Measurements from ENCODE around the gene TMEM263.
A peak's percentile ranks its signal among the peaks of the same experiment; 100 is the strongest.

Gene TMEM263

DNA sequence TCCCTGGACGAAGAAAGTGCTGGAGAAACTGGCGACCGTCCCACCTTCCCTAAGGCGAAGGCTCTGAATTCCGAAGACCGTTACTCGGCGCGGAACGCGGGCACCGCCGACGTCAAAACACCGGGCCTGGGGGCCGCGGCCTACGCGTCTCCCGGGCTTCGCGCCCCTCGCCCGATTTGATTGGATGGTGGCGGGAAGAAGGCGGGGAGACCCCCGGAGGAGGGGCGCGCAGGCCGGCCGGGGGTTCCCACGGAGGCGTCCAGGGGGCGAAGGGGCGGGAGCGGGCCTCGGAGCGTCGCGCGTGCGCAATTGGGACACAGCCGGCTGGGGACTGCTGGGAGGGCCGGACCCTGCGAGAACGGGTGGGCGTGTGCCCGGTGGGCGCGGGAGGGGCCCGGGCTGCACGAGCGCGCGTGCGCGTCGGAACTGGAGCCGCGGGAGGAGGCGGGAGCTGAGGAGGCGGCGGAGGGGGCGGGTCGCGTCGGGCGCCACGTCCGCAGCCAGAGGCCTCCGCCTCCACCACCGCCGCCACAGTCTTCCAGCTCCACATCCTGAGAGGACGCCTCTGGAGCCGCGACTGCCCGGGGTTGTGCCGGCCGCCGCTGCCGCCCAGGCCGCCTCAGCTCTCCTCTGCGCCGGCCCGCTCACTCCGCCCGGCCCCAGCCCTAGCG lies at the start of gene TMEM263:
TSS of gene TMEM263 (plus strand) at position 531 of the 671 bp plus-strand sequence. CDS start 11,210 bp downstream, outside the sequence.
- Histone ChIP-seq H3K27me3 (ENCODE audit: control insufficient read depth, insufficient read depth, low read length) (peaks cover 6% of the 10 kb centered on the region; the same call in 1 of the 2 replicates), H3K27ac (ENCODE audit: low read depth, low read length) (peak within 1 kb of the TSS; percentile 95)

GRCh38 chr12:106906715-106907114 lies 49.0 kb upstream of the TMEM263 start:
- no peaks in the 10 kb centered on the region for H3K4me1 ChIP-seq (ENCODE audit: control insufficient read depth, insufficient read depth, low read length)
- H3K9ac ChIP-seq (ENCODE audit: low read depth, low read length) = no peak overlapping the region
- H3K27me3 ChIP-seq (ENCODE audit: control insufficient read depth, insufficient read depth, low read length) = peaks cover 22% of the 10 kb centered on the region
- H3K4me3 ChIP-seq (ENCODE audit: low read depth, low read length) = no peak overlapping the region
- no peak overlapping the region for H3K27ac ChIP-seq (ENCODE audit: low read depth, low read length)
- H3K9me3 ChIP-seq (ENCODE audit: control insufficient read depth, insufficient read depth, low read length) = no peaks in the 10 kb centered on the region
- no peaks in the 10 kb centered on the region for H3K36me3 ChIP-seq (ENCODE audit: control insufficient read depth, insufficient read depth, low read length)

More for the DNA sequence above, at the start of gene TMEM263:
- no peaks in the 10 kb centered on the region for H3K9me3 ChIP-seq (ENCODE audit: control insufficient read depth, insufficient read depth, low read length)
- 0 out of 2 replicates have a peak, but pooled peaks cover 3% of the 10 kb centered on the region for H3K36me3 ChIP-seq (ENCODE audit: control insufficient read depth, insufficient read depth, low read length)
- H3K9ac ChIP-seq (ENCODE audit: low read depth, low read length) = peak within 1 kb of the TSS; percentile 90
- peak within 1 kb of the TSS; percentile 92 for H3K4me3 ChIP-seq (ENCODE audit: low read depth, low read length)
- peaks cover 6% of the 10 kb centered on the region; the same call in 1 of the 2 replicates for H3K4me1 ChIP-seq (ENCODE audit: control insufficient read depth, insufficient read depth, low read length)

DNA sequence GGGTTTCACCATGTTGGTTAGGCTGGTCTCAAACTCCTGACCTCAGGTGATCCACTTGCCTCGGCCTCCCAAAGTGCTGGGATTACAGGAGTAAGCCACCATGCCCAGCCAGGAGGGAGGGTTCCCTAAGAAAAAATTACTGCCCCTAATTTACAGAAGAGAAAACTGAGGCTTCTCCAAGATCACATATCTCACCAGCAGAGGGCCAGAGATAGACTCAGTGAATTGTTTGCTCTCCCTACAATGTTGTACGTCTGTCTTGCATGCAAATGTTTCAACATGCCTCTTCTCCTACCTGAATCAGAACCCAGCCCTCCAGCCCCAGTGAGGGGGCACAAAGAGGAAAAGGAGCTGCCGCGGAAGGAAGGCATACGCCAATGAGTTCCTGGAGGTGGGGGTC lies 48.3 kb upstream of the TMEM263 start:
- Histone ChIP-seq H3K9me3 (ENCODE audit: control insufficient read depth, insufficient read depth, low read length) (no peaks in the 10 kb centered on the region), H3K27me3 (ENCODE audit: control insufficient read depth, insufficient read depth, low read length) (peaks cover 15% of the 10 kb centered on the region), H3K4me1 (ENCODE audit: control insufficient read depth, insufficient read depth, low read length) (no peaks in the 10 kb centered on the region), H3K27ac (ENCODE audit: low read depth, low read length) (no peak overlapping the region), H3K9ac (ENCODE audit: low read depth, low read length) (no peak overlapping the region), H3K4me3 (ENCODE audit: low read depth, low read length) (no peak overlapping the region), H3K36me3 (ENCODE audit: control insufficient read depth, insufficient read depth, low read length) (no peaks in the 10 kb centered on the region)

GRCh38 chr12:106907846-106908245 lies 47.9 kb upstream of the TMEM263 start:
- Histone ChIP-seq H3K4me3 (ENCODE audit: low read depth, low read length) (no peak overlapping the region), H3K9me3 (ENCODE audit: control insufficient read depth, insufficient read depth, low read length) (no peaks in the 10 kb centered on the region), H3K4me1 (ENCODE audit: control insufficient read depth, insufficient read depth, low read length) (no peaks in the 10 kb centered on the region), H3K27ac (ENCODE audit: low read depth, low read length) (no peak overlapping the region), H3K27me3 (ENCODE audit: control insufficient read depth, insufficient read depth, low read length) (peaks cover 11% of the 10 kb centered on the region), H3K9ac (ENCODE audit: low read depth, low read length) (no peak overlapping the region), H3K36me3 (ENCODE audit: control insufficient read depth, insufficient read depth, low read length) (no peaks in the 10 kb centered on the region)

DNA sequence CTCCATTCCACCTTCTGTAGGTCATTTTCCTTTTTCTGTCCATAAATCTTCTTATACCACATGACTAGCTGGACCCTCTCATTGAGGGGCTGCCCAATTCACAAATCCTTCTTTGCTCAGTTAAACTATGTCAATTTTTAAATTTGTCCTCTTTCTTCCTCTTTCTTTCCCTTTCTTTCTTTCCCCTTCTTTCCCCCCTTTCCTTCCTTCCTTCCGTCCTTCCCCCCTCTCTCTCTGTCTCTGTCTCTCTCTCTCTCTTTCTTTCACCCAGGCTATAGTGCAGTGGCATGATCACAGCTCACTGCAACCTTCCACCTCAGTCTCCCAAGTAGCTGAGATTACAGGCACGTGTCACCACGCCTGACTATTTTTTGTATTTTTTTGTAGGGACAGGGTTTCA lies 47.1 kb upstream of the TMEM263 start:
- H3K4me3 ChIP-seq (ENCODE audit: low read depth, low read length) = no peak overlapping the region
- H3K36me3 ChIP-seq (ENCODE audit: control insufficient read depth, insufficient read depth, low read length) = no peaks in the 10 kb centered on the region
- H3K4me1 ChIP-seq (ENCODE audit: control insufficient read depth, insufficient read depth, low read length) = no peaks in the 10 kb centered on the region
- no peak overlapping the region for H3K27ac ChIP-seq (ENCODE audit: low read depth, low read length)
- no peak overlapping the region for H3K9ac ChIP-seq (ENCODE audit: low read depth, low read length)
- no peaks in the 10 kb centered on the region for H3K9me3 ChIP-seq (ENCODE audit: control insufficient read depth, insufficient read depth, low read length)
- peaks cover 5% of the 10 kb centered on the region; the same call in 1 of the 2 replicates for H3K27me3 ChIP-seq (ENCODE audit: control insufficient read depth, insufficient read depth, low read length)

GRCh38 chr12:106910202-106910601 lies 45.5 kb upstream of the TMEM263 start:
- Histone ChIP-seq H3K27me3 (ENCODE audit: control insufficient read depth, insufficient read depth, low read length) (no peaks in the 10 kb centered on the region), H3K36me3 (ENCODE audit: control insufficient read depth, insufficient read depth, low read length) (no peaks in the 10 kb centered on the region), H3K9me3 (ENCODE audit: control insufficient read depth, insufficient read depth, low read length) (no peaks in the 10 kb centered on the region), H3K4me1 (ENCODE audit: control insufficient read depth, insufficient read depth, low read length) (no peaks in the 10 kb centered on the region), H3K9ac (ENCODE audit: low read depth, low read length) (no peak overlapping the region), H3K27ac (ENCODE audit: low read depth, low read length) (no peak overlapping the region), H3K4me3 (ENCODE audit: low read depth, low read length) (no peak overlapping the region)

GRCh38 chr12:106911581-106911980 lies 44.1 kb upstream of the TMEM263 start:
- no peaks in the 10 kb centered on the region for H3K27me3 ChIP-seq (ENCODE audit: control insufficient read depth, insufficient read depth, low read length)

DNA sequence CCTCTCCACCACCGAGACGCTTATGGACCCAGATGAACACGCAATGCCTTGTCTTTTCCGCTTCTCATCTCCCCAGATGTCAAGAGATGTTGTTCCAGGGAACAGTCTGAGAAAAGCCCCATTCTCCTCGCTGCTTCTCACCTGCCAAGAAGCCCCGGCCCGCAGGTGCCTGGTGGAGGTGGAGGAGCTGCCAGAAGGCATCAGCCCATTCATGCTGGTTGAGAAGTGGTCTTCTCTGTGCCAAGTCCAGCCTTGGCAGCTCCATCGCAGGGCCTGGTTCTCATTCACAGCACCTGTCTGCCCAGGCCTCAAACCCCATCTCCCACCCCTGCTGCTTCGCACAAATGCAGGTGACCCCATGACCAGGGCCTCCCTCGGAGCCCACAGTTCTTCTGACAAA lies 42.3 kb upstream of the TMEM263 start:
- H3K4me3 ChIP-seq (ENCODE audit: low read depth, low read length) = no peak overlapping the region
- H3K4me1 ChIP-seq (ENCODE audit: control insufficient read depth, insufficient read depth, low read length) = peaks cover 11% of the 10 kb centered on the region
- H3K9me3 ChIP-seq (ENCODE audit: control insufficient read depth, insufficient read depth, low read length) = no peaks in the 10 kb centered on the region
- H3K9ac ChIP-seq (ENCODE audit: low read depth, low read length) = no peak overlapping the region
- H3K27me3 ChIP-seq (ENCODE audit: control insufficient read depth, insufficient read depth, low read length) = no peaks in the 10 kb centered on the region
- H3K27ac ChIP-seq (ENCODE audit: low read depth, low read length) = no peak overlapping the region
- no peaks in the 10 kb centered on the region for H3K36me3 ChIP-seq (ENCODE audit: control insufficient read depth, insufficient read depth, low read length)

More at GRCh38 chr12:106911581-106911980, 44.1 kb upstream of the TMEM263 start:
- H3K9ac ChIP-seq (ENCODE audit: low read depth, low read length) = no peak overlapping the region
- no peaks in the 10 kb centered on the region for H3K9me3 ChIP-seq (ENCODE audit: control insufficient read depth, insufficient read depth, low read length)
- no peaks in the 10 kb centered on the region for H3K4me1 ChIP-seq (ENCODE audit: control insufficient read depth, insufficient read depth, low read length)
- no peaks in the 10 kb centered on the region for H3K36me3 ChIP-seq (ENCODE audit: control insufficient read depth, insufficient read depth, low read length)
- H3K27ac ChIP-seq (ENCODE audit: low read depth, low read length) = no peak overlapping the region
- no peak overlapping the region for H3K4me3 ChIP-seq (ENCODE audit: low read depth, low read length)

DNA sequence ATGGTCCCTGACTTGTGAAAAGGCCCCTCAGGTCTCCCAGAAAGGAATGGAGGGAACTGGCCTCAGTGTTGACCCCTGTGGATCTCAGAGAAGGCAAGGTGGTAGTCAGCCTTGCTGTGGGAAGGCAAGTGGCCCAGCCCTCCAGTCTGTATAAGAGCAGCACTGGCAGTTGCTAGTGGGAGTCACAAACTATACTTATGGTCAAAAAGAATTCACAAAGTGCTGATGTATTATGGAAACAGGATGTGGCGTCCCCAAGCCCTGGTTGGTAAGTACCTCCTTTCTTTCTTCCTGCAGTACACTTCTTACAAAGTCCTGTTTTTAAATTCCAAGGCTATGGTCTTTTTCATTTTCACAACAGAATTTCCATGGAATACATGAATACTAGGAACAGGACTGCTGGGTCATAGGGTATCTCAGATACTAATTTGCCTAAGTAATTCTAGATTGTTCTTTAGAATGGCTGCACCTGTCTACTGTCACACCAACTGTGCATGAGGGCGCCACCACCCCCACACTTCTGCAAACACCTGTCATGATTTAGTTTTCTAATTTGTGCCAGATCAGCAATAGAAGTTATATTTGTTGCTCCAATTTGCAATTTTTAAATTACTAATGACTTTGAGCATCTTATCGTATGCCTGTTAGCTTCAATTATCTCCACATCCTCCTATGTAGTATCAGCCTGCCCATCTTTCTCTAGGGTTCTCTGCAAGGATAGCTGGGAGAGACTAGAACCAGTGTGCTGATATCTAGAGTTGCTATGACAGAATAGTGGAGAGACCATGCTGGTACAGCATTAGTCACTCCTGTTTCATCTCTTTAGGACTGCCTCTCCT lies 40.7 kb upstream of the TMEM263 start:
- H3K27me3 ChIP-seq (ENCODE audit: control insufficient read depth, insufficient read depth, low read length) = no peaks in the 10 kb centered on the region
- H3K4me1 ChIP-seq (ENCODE audit: control insufficient read depth, insufficient read depth, low read length) = peaks cover 23% of the 10 kb centered on the region
- H3K27ac ChIP-seq (ENCODE audit: low read depth, low read length) = no peak overlapping the region
- no peaks in the 10 kb centered on the region for H3K9me3 ChIP-seq (ENCODE audit: control insufficient read depth, insufficient read depth, low read length)
- H3K4me3 ChIP-seq (ENCODE audit: low read depth, low read length) = no peak overlapping the region
- no peaks in the 10 kb centered on the region for H3K36me3 ChIP-seq (ENCODE audit: control insufficient read depth, insufficient read depth, low read length)
- H3K9ac ChIP-seq (ENCODE audit: low read depth, low read length) = no peak overlapping the region

DNA sequence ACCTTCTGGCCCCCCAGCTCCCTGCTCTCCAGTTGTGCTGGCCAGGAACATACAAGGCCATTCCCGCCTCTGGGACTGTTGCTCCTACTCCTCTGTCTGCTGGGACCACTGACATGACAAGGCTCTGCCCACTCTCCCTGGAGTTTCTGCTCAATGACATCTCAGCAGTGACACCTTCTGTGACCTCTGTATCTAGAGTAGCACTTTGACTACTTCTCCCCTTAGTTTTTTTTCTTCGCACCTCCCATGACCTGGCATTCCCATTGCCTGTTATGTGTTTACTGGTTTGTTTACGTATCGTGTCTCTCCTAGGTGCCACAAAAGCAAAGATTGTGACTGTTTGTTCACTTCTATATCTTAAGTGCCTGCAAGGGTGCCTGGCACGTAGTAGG lies 40.1 kb upstream of the TMEM263 start:
- Histone ChIP-seq H3K4me3 (ENCODE audit: low read depth, low read length) (no peak overlapping the region), H3K27ac (ENCODE audit: low read depth, low read length) (no peak overlapping the region), H3K36me3 (ENCODE audit: control insufficient read depth, insufficient read depth, low read length) (no peaks in the 10 kb centered on the region), H3K4me1 (ENCODE audit: control insufficient read depth, insufficient read depth, low read length) (peaks cover 23% of the 10 kb centered on the region), H3K27me3 (ENCODE audit: control insufficient read depth, insufficient read depth, low read length) (no peaks in the 10 kb centered on the region), H3K9me3 (ENCODE audit: control insufficient read depth, insufficient read depth, low read length) (no peaks in the 10 kb centered on the region), H3K9ac (ENCODE audit: low read depth, low read length) (no peak overlapping the region)

DNA sequence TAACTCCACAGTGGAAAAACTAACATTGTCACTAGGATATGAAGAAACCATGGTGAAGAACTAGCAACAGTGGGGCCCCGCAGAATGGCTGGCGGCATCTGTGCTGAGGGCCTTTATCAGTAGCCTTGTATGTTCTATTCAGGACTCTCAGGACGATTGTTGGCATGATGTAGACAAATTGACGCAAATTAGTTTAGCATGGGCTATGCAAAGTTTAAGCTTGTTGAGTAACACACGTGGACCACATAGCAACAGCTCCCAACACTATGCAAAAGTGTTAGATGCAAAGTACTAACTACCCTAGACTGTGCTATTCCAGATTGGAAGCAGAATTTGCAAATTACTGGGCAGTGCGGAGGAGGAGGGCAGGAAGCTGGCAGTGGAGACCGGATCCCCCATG lies 38.2 kb upstream of the TMEM263 start:
- H3K27ac ChIP-seq (ENCODE audit: low read depth, low read length) = peak overlapping the region; percentile 12
- H3K27me3 ChIP-seq (ENCODE audit: control insufficient read depth, insufficient read depth, low read length) = no peaks in the 10 kb centered on the region
- H3K9me3 ChIP-seq (ENCODE audit: control insufficient read depth, insufficient read depth, low read length) = no peaks in the 10 kb centered on the region
- no peaks in the 10 kb centered on the region for H3K36me3 ChIP-seq (ENCODE audit: control insufficient read depth, insufficient read depth, low read length)
- no peak overlapping the region for H3K9ac ChIP-seq (ENCODE audit: low read depth, low read length)
- H3K4me1 ChIP-seq (ENCODE audit: control insufficient read depth, insufficient read depth, low read length) = peaks cover 23% of the 10 kb centered on the region
- no peak overlapping the region for H3K4me3 ChIP-seq (ENCODE audit: low read depth, low read length)
